Activated CD4-positive, CD25-positive, alpha-beta regulatory T cell treated with anti-CD3 and anti-CD28 coated beads, Interleukin-2, amount 50 U/mL, for 72 hours (primary cell): ENCODE data around the gene ZFHX3.
"Not testable (repeated sequence)": the region's sequence is repeated elsewhere in the genome, so short reads cannot be mapped to it uniquely, and the experiment has no call there.

ENCODE experiments used
- DNase-seq: peaks from one replicate; pipeline ENCODE4 v3.0.0; 2021

ZFHX3 gene

GRCh38 chr16:72992142-72992601 lies 55.8 kb downstream of the ZFHX3 start:
- DNase-seq: no peak

- DNase-seq: no peak
These were observed 56.3 kb downstream of the ZFHX3 start for GRCh38 chr16:72991644-72992043.

GRCh38 chr16:72991211-72991610 lies 56.7 kb downstream of the ZFHX3 start:
- no peak for DNase-seq

- DNase-seq: no peak
These were observed 57.4 kb downstream of the ZFHX3 start for GRCh38 chr16:72990571-72990970.

GRCh38 chr16:72989579-72990551 lies 58.1 kb downstream of the ZFHX3 start:
- DNase-seq: no peak

- DNase-seq: not testable (repeated sequence)
These were observed 58.7 kb downstream of the ZFHX3 start for GRCh38 chr16:72989203-72989578.

GRCh38 chr16:72988569-72988968 lies 59.4 kb downstream of the ZFHX3 start:
- no peak for DNase-seq

GRCh38 chr16:72987480-72987901 lies 60.4 kb downstream of the ZFHX3 start:
- DNase-seq: no peak

- DNase-seq: no peak
These were observed 61.9 kb downstream of the ZFHX3 start for GRCh38 chr16:72985995-72986394.

GRCh38 chr16:72985148-72985941 lies 62.6 kb downstream of the ZFHX3 start:
- no peak for DNase-seq

GRCh38 chr16:72983728-72984350 lies 64.1 kb downstream of the ZFHX3 start:
- DNase-seq: no peak

- DNase-seq: no peak
These were observed 64.7 kb downstream of the ZFHX3 start for GRCh38 chr16:72983241-72983640.

GRCh38 chr16:72979974-72980373 lies 68.0 kb downstream of the ZFHX3 start:
- no peak for DNase-seq

GRCh38 chr16:72978212-72978611 lies 69.7 kb downstream of the ZFHX3 start:
- no peak for DNase-seq

- no peak for DNase-seq
These were observed 70.8 kb downstream of the ZFHX3 start for GRCh38 chr16:72977127-72977526.

- DNase-seq: no peak
These were observed 71.4 kb downstream of the ZFHX3 start for GRCh38 chr16:72976438-72977064.

GRCh38 chr16:72975809-72976437 lies 72.0 kb downstream of the ZFHX3 start:
- DNase-seq: no peak

GRCh38 chr16:72974142-72974769 lies 73.7 kb downstream of the ZFHX3 start:
- DNase-seq: no peak

GRCh38 chr16:72972878-72973571 lies 74.9 kb downstream of the ZFHX3 start:
- no peak for DNase-seq

- DNase-seq: no peak
These were observed 76.6 kb downstream of the ZFHX3 start for GRCh38 chr16:72971370-72971769.

GRCh38 chr16:72970656-72971055 lies 77.3 kb downstream of the ZFHX3 start:
- no peak for DNase-seq
